Activated CD8-positive, alpha-beta memory T cell treated with anti-CD3 and anti-CD28 coated beads, Interleukin-2, amount 50 U/mL, for 24 hours (primary cell): ENCODE measurements around the gene CDKAL1.
"Not testable (repeated sequence)": the region's sequence is repeated elsewhere in the genome, so short reads cannot be mapped to it uniquely, and the experiment has no call there.

Source experiments
- DNase-seq: peaks from one replicate; pipeline ENCODE4 v3.0.0-alpha.2; 2020; ENCODE audit errors: extremely low read depth

Gene CDKAL1

GRCh38 chr6:21074484-21074883 is 540.2 kb downstream of the CDKAL1 start:
- no peak for DNase-seq

GRCh38 chr6:21075986-21076385 is 541.7 kb downstream of the CDKAL1 start:
- DNase-seq = no peak

- no peak for DNase-seq
Observed at GRCh38 chr6:21078497-21078896, 544.2 kb downstream of the CDKAL1 start.

- no peak for DNase-seq
Observed at GRCh38 chr6:21079468-21080048, 545.3 kb downstream of the CDKAL1 start.

GRCh38 chr6:21080221-21080620 is 546.0 kb downstream of the CDKAL1 start:
- DNase-seq = no peak

- DNase-seq = no peak
Observed at GRCh38 chr6:21082091-21082490, 547.8 kb downstream of the CDKAL1 start.

- no peak for DNase-seq
Observed at GRCh38 chr6:21083708-21084107, 549.5 kb downstream of the CDKAL1 start.

- DNase-seq = no peak
Observed at GRCh38 chr6:21084656-21085055, 550.4 kb downstream of the CDKAL1 start.

GRCh38 chr6:21085211-21085610 is 551.0 kb downstream of the CDKAL1 start:
- no peak for DNase-seq

GRCh38 chr6:21085643-21086042 is 551.4 kb downstream of the CDKAL1 start:
- DNase-seq = no peak

- DNase-seq = no peak
Observed at GRCh38 chr6:21087188-21087587, 552.9 kb downstream of the CDKAL1 start.

- no peak for DNase-seq
Observed at GRCh38 chr6:21091411-21091810, 557.2 kb downstream of the CDKAL1 start.

- DNase-seq = not testable (repeated sequence)
Observed at GRCh38 chr6:21092231-21092772, 558.0 kb downstream of the CDKAL1 start.

GRCh38 chr6:21095462-21095861 is 561.2 kb downstream of the CDKAL1 start:
- DNase-seq = no peak

GRCh38 chr6:21098134-21098533 is 563.9 kb downstream of the CDKAL1 start:
- DNase-seq = no peak

- no peak for DNase-seq
Observed at GRCh38 chr6:21098744-21099143, 564.5 kb downstream of the CDKAL1 start.

GRCh38 chr6:21099338-21100314 is 565.4 kb downstream of the CDKAL1 start:
- no peak for DNase-seq

- no peak for DNase-seq
Observed at GRCh38 chr6:21100991-21101390, 566.7 kb downstream of the CDKAL1 start.

- no peak for DNase-seq
Observed at GRCh38 chr6:21101694-21102093, 567.4 kb downstream of the CDKAL1 start.

GRCh38 chr6:21102201-21102600 is 567.9 kb downstream of the CDKAL1 start:
- DNase-seq = no peak

GRCh38 chr6:21102624-21103023 is 568.4 kb downstream of the CDKAL1 start:
- no peak for DNase-seq

- DNase-seq = no peak
Observed at GRCh38 chr6:21103626-21104224, 569.5 kb downstream of the CDKAL1 start.
